Immature natural killer cell (primary cell): ENCODE measurements around the gene MCTP1. TPM values are rescaled to one million over a fixed set of nuclear protein-coding genes. Genes with fewer than 3 reads are reported as not detected.

Experiments
- DNase-seq, 3 donors: peaks; one replicate each; pipeline ENCODE4 v3.0.0; 2022; ENCODE audit warnings: mixed read lengths in 1 of 3
- H3K27ac Mint-ChIP-seq, 6 donors: one replicate each; pipeline ENCODE4 v1.8.0; 2020; ENCODE audit warnings: mixed read lengths in 6 of 6, mild to moderate bottlenecking in 5 of 6, inconsistent platforms in 4 of 6, moderate library complexity in 3 of 6
- H3K27me3 Mint-ChIP-seq, 3 donors: one replicate each; pipeline ENCODE4 v1.8.0; 2020 to 2021; ENCODE audit warnings: low read depth in 3 of 3, mild to moderate bottlenecking in 3 of 3, mixed read lengths in 3 of 3, moderate library complexity in 3 of 3, inconsistent platforms in 1 of 3
- H3K36me3 Mint-ChIP-seq, 3 donors: one replicate each; pipeline ENCODE4 v1.8.0; 2020; ENCODE audit warnings: mixed read lengths in 3 of 3, inconsistent platforms in 2 of 3, mild to moderate bottlenecking in 2 of 3
- H3K4me1 Mint-ChIP-seq, 2 donors: one replicate each; pipeline ENCODE4 v1.8.0; 2020; ENCODE audit warnings: inconsistent platforms in 2 of 2, mild to moderate bottlenecking in 2 of 2, mixed read lengths in 2 of 2, moderate library complexity in 1 of 2
- H3K4me3 Mint-ChIP-seq, 5 donors: one replicate each; pipeline ENCODE4 v1.8.0; 2020; ENCODE audit warnings: mild to moderate bottlenecking in 5 of 5, mixed read lengths in 5 of 5, inconsistent platforms in 3 of 5, moderate library complexity in 3 of 5
- H3K9me3 Mint-ChIP-seq, 6 donors: one replicate each; pipeline ENCODE4 v1.8.0; 2020; ENCODE audit warnings: mild to moderate bottlenecking in 6 of 6, mixed read lengths in 6 of 6, inconsistent platforms in 4 of 6, moderate library complexity in 3 of 6
- polyA plus RNA-seq, 3 donors: library from polyadenylated mRNA; unstranded; fragments of 300-500 nt; fragmentation: Illumina TruSeq; gene quantifications; one replicate each; pipeline ENCODE4 v1.2.3, GENCODE V29; 2021

The MCTP1 gene
- polyA plus RNA-seq, 3 donors from 2014 or later = 1.4 to 2.1 (median 1.5) TPM

- peaks cover 27 to 47% of the 10 kb centered on the region in 2 donors for H3K4me1 Mint-ChIP-seq
- peak overlapping the region; percentile 13 to 84 (median 63) for H3K27ac Mint-ChIP-seq
- H3K27me3 Mint-ChIP-seq = no peaks in the 10 kb centered on the region
- DNase-seq = no peak
- no peaks in the 10 kb centered on the region for H3K36me3 Mint-ChIP-seq
- peak overlapping the region; percentile 69 to 79 (median 77) for H3K4me3 Mint-ChIP-seq
- H3K9me3 Mint-ChIP-seq = peaks cover 0 to 2% (median 0%) of the 10 kb centered on the region in 6 donors
These were observed 202.9 kb downstream of the MCTP1 start for GRCh38 chr5:95081982-95082381.

- peaks cover 24 to 43% of the 10 kb centered on the region in 2 donors for H3K4me1 Mint-ChIP-seq
- DNase-seq = peak; percentile 21 to 28 (median 26)
- peak overlapping the region; percentile 25 to 84 (median 63) for H3K27ac Mint-ChIP-seq
These were observed 203.4 kb downstream of the MCTP1 start for GRCh38 chr5:95081500-95081960.

GRCh38 chr5:95080441-95080840 lies 204.5 kb downstream of the MCTP1 start:
- Mint-ChIP-seq H3K4me3 (no peak overlapping the region), H3K4me1 (peaks cover 24 to 37% of the 10 kb centered on the region in 2 donors), H3K36me3 (no peaks in the 10 kb centered on the region), H3K27ac (peak overlapping the region in 1 of 6 donors; percentile 50), H3K27me3 (no peaks in the 10 kb centered on the region), H3K9me3 (peaks cover 0 to 2% (median 0%) of the 10 kb centered on the region in 6 donors)
- no peak for DNase-seq

More at GRCh38 chr5:95081500-95081960, 203.4 kb downstream of the MCTP1 start:
- peaks cover 0 to 2% (median 0%) of the 10 kb centered on the region in 6 donors for H3K9me3 Mint-ChIP-seq
- H3K4me3 Mint-ChIP-seq = peak overlapping the region; percentile 69 to 79 (median 77)
- no peaks in the 10 kb centered on the region for H3K27me3 Mint-ChIP-seq
- H3K36me3 Mint-ChIP-seq = no peaks in the 10 kb centered on the region

GRCh38 chr5:95080030-95080429 lies 204.9 kb downstream of the MCTP1 start:
- no peak overlapping the region for H3K4me3 Mint-ChIP-seq
- peaks cover 0 to 2% (median 0%) of the 10 kb centered on the region in 6 donors for H3K9me3 Mint-ChIP-seq
- no peak overlapping the region for H3K27ac Mint-ChIP-seq
- no peaks in the 10 kb centered on the region for H3K27me3 Mint-ChIP-seq
- no peaks in the 10 kb centered on the region for H3K36me3 Mint-ChIP-seq
- peaks cover 24 to 37% of the 10 kb centered on the region in 2 donors for H3K4me1 Mint-ChIP-seq
- no peak for DNase-seq

- Mint-ChIP-seq H3K4me3 (no peak overlapping the region), H3K36me3 (no peaks in the 10 kb centered on the region), H3K27me3 (no peaks in the 10 kb centered on the region), H3K4me1 (peaks cover 24 to 37% of the 10 kb centered on the region in 2 donors), H3K9me3 (peaks cover 0 to 2% (median 0%) of the 10 kb centered on the region in 6 donors), H3K27ac (no peak overlapping the region)
- no peak for DNase-seq
These were observed 206.0 kb downstream of the MCTP1 start for GRCh38 chr5:95078868-95079267.

GRCh38 chr5:95076395-95077185 lies 208.3 kb downstream of the MCTP1 start:
- H3K27ac Mint-ChIP-seq = no peak overlapping the region
- DNase-seq = no peak
- H3K4me3 Mint-ChIP-seq = no peak overlapping the region
- H3K9me3 Mint-ChIP-seq = peaks cover 0 to 2% (median 0%) of the 10 kb centered on the region in 6 donors
- H3K27me3 Mint-ChIP-seq = no peaks in the 10 kb centered on the region
- H3K36me3 Mint-ChIP-seq = no peaks in the 10 kb centered on the region
- peaks cover 17 to 29% of the 10 kb centered on the region in 2 donors for H3K4me1 Mint-ChIP-seq

- Mint-ChIP-seq H3K9me3 (peaks cover 0 to 2% (median 0%) of the 10 kb centered on the region in 6 donors), H3K27ac (no peak overlapping the region), H3K27me3 (no peaks in the 10 kb centered on the region), H3K4me3 (no peak overlapping the region), H3K36me3 (no peaks in the 10 kb centered on the region), H3K4me1 (peaks cover 8 to 14% of the 10 kb centered on the region in 2 donors)
- no peak for DNase-seq
These were observed 209.8 kb downstream of the MCTP1 start for GRCh38 chr5:95075111-95075510.

- Mint-ChIP-seq H3K9me3 (no peaks in the 10 kb centered on the region), H3K27me3 (no peaks in the 10 kb centered on the region), H3K36me3 (no peaks in the 10 kb centered on the region), H3K27ac (no peak overlapping the region), H3K4me1 (peaks cover 0 to 3% of the 10 kb centered on the region in 2 donors), H3K4me3 (no peak overlapping the region)
- no peak for DNase-seq
These were observed 212.6 kb downstream of the MCTP1 start for GRCh38 chr5:95072281-95072680.

- no peak overlapping the region for H3K27ac Mint-ChIP-seq
These were observed 214.0 kb downstream of the MCTP1 start for GRCh38 chr5:95070866-95071265.

GRCh38 chr5:95070453-95070852 lies 214.4 kb downstream of the MCTP1 start:
- no peaks in the 10 kb centered on the region for H3K27me3 Mint-ChIP-seq
- H3K4me1 Mint-ChIP-seq = peaks cover 0 to 3% of the 10 kb centered on the region in 2 donors
- peak overlapping the region in 1 of 6 donors; percentile 8 for H3K27ac Mint-ChIP-seq
- H3K9me3 Mint-ChIP-seq = no peaks in the 10 kb centered on the region
- DNase-seq = no peak
- no peak overlapping the region for H3K4me3 Mint-ChIP-seq
- no peaks in the 10 kb centered on the region for H3K36me3 Mint-ChIP-seq

More at GRCh38 chr5:95070866-95071265, 214.0 kb downstream of the MCTP1 start:
- Mint-ChIP-seq H3K27me3 (no peaks in the 10 kb centered on the region), H3K4me1 (peaks cover 0 to 3% of the 10 kb centered on the region in 2 donors), H3K4me3 (no peak overlapping the region), H3K9me3 (no peaks in the 10 kb centered on the region), H3K36me3 (no peaks in the 10 kb centered on the region)
- no peak for DNase-seq

GRCh38 chr5:95069948-95070347 lies 214.9 kb downstream of the MCTP1 start:
- H3K27ac Mint-ChIP-seq = peak overlapping the region in 1 of 6 donors; percentile 8
- H3K4me3 Mint-ChIP-seq = no peak overlapping the region
- no peaks in the 10 kb centered on the region for H3K9me3 Mint-ChIP-seq
- no peaks in the 10 kb centered on the region for H3K27me3 Mint-ChIP-seq
- no peak for DNase-seq
- H3K4me1 Mint-ChIP-seq = peaks cover 0 to 3% of the 10 kb centered on the region in 2 donors
- H3K36me3 Mint-ChIP-seq = no peaks in the 10 kb centered on the region

- Mint-ChIP-seq H3K9me3 (no peaks in the 10 kb centered on the region), H3K36me3 (no peaks in the 10 kb centered on the region), H3K4me1 (peaks cover 0 to 3% of the 10 kb centered on the region in 2 donors), H3K27ac (no peak overlapping the region), H3K4me3 (no peak overlapping the region), H3K27me3 (no peaks in the 10 kb centered on the region)
- DNase-seq = no peak
These were observed 215.9 kb downstream of the MCTP1 start for GRCh38 chr5:95069021-95069420.

- no peaks in the 10 kb centered on the region for H3K36me3 Mint-ChIP-seq
- no peaks in the 10 kb centered on the region for H3K9me3 Mint-ChIP-seq
- no peak overlapping the region for H3K27ac Mint-ChIP-seq
- H3K27me3 Mint-ChIP-seq = no peaks in the 10 kb centered on the region
- no peak for DNase-seq
- H3K4me3 Mint-ChIP-seq = peak overlapping the region in 2 of 5 donors; percentile 30 to 33
- H3K4me1 Mint-ChIP-seq = peaks cover 0 to 3% of the 10 kb centered on the region in 2 donors
These were observed 216.5 kb downstream of the MCTP1 start for GRCh38 chr5:95068289-95068910.

GRCh38 chr5:95066048-95066447 lies 218.8 kb downstream of the MCTP1 start:
- Mint-ChIP-seq H3K4me3 (no peak overlapping the region), H3K4me1 (peaks cover 0 to 3% of the 10 kb centered on the region in 2 donors), H3K27me3 (peaks cover 0 to 4% (median 0%) of the 10 kb centered on the region in 3 donors), H3K27ac (no peak overlapping the region), H3K9me3 (peaks cover 0 to 4% (median 0%) of the 10 kb centered on the region in 6 donors), H3K36me3 (no peaks in the 10 kb centered on the region)
- no peak for DNase-seq
